ENCODE data around the gene ACTMAP. TPM values are rescaled to one million over a fixed set of nuclear protein-coding genes. Genes with fewer than 3 reads are reported as not detected.

The ACTMAP gene
- total and polyA plus RNA-seq, 2 of the 8 experiments (the other 6 are each of a cell fraction or from before 2014, with no cell fraction given), result 24.1 to 26.5 TPM

DNA sequence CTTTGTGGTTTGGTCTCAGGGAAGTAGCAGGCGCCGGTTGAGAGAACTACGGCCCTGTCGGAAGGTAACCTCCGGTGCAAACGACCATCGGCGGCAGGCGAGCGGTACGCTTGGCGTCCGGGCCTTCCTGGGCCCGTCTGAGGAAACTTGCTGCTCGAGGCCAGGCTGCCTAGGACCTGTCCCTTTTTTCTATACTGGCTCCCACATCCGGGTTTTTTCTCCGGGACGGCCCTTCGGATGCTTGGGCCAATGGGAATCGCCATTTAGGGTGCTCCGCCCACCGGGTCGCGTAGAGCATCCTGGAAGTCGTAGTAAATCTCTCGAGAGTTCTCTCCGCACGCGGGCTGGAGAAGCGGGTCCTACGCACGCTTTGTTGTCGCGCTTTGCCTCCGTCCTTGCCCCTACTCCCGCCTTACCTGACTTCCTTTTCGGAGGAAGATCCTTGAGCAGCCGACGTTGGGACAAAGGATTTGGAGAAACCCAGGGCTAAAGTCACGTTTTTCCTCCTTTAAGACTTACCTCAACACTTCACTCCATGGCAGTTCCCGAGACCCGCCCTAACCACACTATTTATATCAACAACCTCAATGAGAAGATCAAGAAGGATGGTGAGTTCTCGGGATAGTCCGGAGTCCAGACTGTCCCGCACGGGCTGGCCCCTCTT lies 729 bp upstream of the ACTMAP start, which contains the start of gene SNRPA:
SNRPA (plus strand) TSS at position 330 of the 664 bp plus-strand sequence; CDS start at position 536, 206 bp downstream.
- Histone ChIP-seq H3K9me3 (ENCODE audit: insufficient read depth in 2 of 2, low read depth in 1 of 2, low read length in 1 of 2) (no peaks in the 10 kb centered on the region), H4K91ac (replicated peaks; ENCODE audit: insufficient read length, low read length) (peak within 1 kb of the TSS; percentile 99), H3K18ac (ENCODE audit: extremely low read depth, low read length) (peak within 1 kb of the TSS; percentile 100), H2AK5ac (ENCODE audit: low read depth, low read length) (peak within 1 kb of the TSS; percentile 100), H3K23ac (ENCODE audit: insufficient read length) (no peak within 1 kb of the TSS), H2BK15ac (ENCODE audit: low read length) (peak within 1 kb of the TSS; percentile 72), H3K4me2 (ENCODE audit: insufficient read depth in 1 of 2, low read depth in 2 of 2, low read length in 2 of 2) (peak within 1 kb of the TSS; percentile 91 to 99), H3K4ac (replicated peaks; ENCODE audit: insufficient read length, low read depth, low read length) (peak within 1 kb of the TSS; percentile 88), H3K23me2 (ENCODE audit: low read depth, low read length) (peaks cover 9% of the 10 kb centered on the region), H2BK12ac (ENCODE audit: low read depth, low read length) (peak within 1 kb of the TSS; percentile 100), H3K14ac (ENCODE audit: insufficient read length) (peak within 1 kb of the TSS; percentile 50), H4K20me1 (replicated peaks in 1 of 2; ENCODE audit: control insufficient read depth in 1 of 2, insufficient read depth in 2 of 2, low read length in 2 of 2) (peaks cover 11 to 14% of the 10 kb centered on the region in 2 experiments), H3K4me3 (ENCODE audit: extremely low read depth in 1 of 4, insufficient read depth in 2 of 4, low read depth in 3 of 4, low read length in 4 of 4) (peak within 1 kb of the TSS; percentile 80 to 99 (median 90)), H4K5ac (ENCODE audit: insufficient read length, low read depth, low read length) (peak within 1 kb of the TSS; percentile 98), H3K79me2 (ENCODE audit: control insufficient read depth in 1 of 2, insufficient read depth in 2 of 2, low read length in 2 of 2) (peaks cover 40 to 69% of the 10 kb centered on the region in 2 experiments), H3K4me1 (replicated peaks in 1 of 4; ENCODE audit: control insufficient read depth in 3 of 4, insufficient read depth in 4 of 4, low read length in 3 of 4) (peaks cover 0 to 7% (median 2%) of the 10 kb centered on the region in 4 experiments; a peak in 4 of 7 replicates), H3K9ac (replicated peaks in 1 of 4; ENCODE audit: extremely low read depth in 1 of 4, low read depth in 3 of 4, low read length in 3 of 4) (peak within 1 kb of the TSS; percentile 99 to 100 (median 100)), H2BK5ac (ENCODE audit: low read depth, low read length) (peak within 1 kb of the TSS; percentile 100), H2AFZ (ENCODE audit: low read length) (no peak within 1 kb of the TSS), H2BK20ac (ENCODE audit: low read length) (no peak within 1 kb of the TSS), H3K79me1 (ENCODE audit: low read depth, low read length) (peaks cover 2% of the 10 kb centered on the region), H2BK120ac (replicated peaks; ENCODE audit: low read depth, low read length) (peak within 1 kb of the TSS; percentile 83), H3K27me3 (replicated peaks in 1 of 4; ENCODE audit: control insufficient read depth in 3 of 4, extremely low read depth in 1 of 4, insufficient read depth in 3 of 4, low read length in 3 of 4) (no peaks in the 10 kb centered on the region), H4K8ac (ENCODE audit: extremely low read depth, insufficient read depth, low read length) (peak within 1 kb of the TSS; percentile 99; the same call in 1 of the 2 replicates), H3K36me3 (ENCODE audit: control insufficient read depth in 2 of 4, insufficient read depth in 4 of 4, low read length in 3 of 4) (peaks cover 2 to 28% (median 11%) of the 10 kb centered on the region in 4 experiments; a peak in 6 of 8 replicates), H3K56ac (replicated peaks; ENCODE audit: insufficient read length, low read depth, low read length) (peak within 1 kb of the TSS; percentile 94), H3K27ac (ENCODE audit: low read depth, low read length) (peak within 1 kb of the TSS; percentile 99)
- ChIA-PET CTCF (ENCODE audit: partially characterized antibody) (interaction anchor here (1.0 to 2.2 kb wide), 3 partner anchors 10 to 68 kb away, joined by 3 to 10 read pairs (median 5); no protein-coding TSS in a partner anchor), POLR2A (ENCODE audit: partially characterized antibody) (interaction anchor here (0.7 to 15.7 kb wide), 26 partner anchors 8 to 558 kb away, joined by 3 to 399 read pairs (median 4); partner anchors contain the start of genes COQ8B, EGLN2, HNRNPUL1 and ITPKC)
- 2% methylated on average over 45 of the region's 46 CpGs; no CpG with 5 or more reads in 1 of the 2 experiments for WGBS, 2 experiments (ENCODE audit: extremely low coverage in 1 of 2, insufficient coverage in 1 of 2, insufficient read length in 1 of 2, insufficient replicate concordance in 2 of 2, low coverage in 1 of 2, low lambda C conversion rate in 2 of 2, missing lambda C conversion rate in 1 of 2)
- DNase-seq (ENCODE audit: low read depth in 1 of 2, low spot score in 2 of 2) (peak; percentile 93 to 97), FAIRE-seq (peak; percentile 60)
- TF ChIP-seq, protein P1, sequence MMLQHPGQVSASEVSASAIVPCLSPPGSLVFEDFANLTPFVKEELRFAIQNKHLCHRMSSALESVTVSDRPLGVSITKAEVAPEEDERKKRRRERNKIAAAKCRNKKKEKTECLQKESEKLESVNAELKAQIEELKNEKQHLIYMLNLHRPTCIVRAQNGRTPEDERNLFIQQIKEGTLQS (IDR thresholded peaks at IDR 0.05; ENCODE audit: insufficient read depth, low read depth, low read length), result no peak
- TF ChIP-seq TAF1 (IDR thresholded peaks at IDR 0.05; ENCODE audit: low read depth, low read length) (peak; percentile 88), MAFK (IDR thresholded peaks at IDR 0.05; ENCODE audit: low read depth, low read length) (no peak), NANOG (IDR thresholded peaks at IDR 0.05; ENCODE audit: insufficient read depth, low read depth, low read length, poor library complexity, severe bottlenecking) (no peak), SP2 (IDR thresholded peaks at IDR 0.05; ENCODE audit: low read length) (0 out of 2 replicates have a peak, but pooled peaks have one; percentile 8), SP4 (IDR thresholded peaks at IDR 0.05; ENCODE audit: low read length) (no peak), SIRT6 (IDR thresholded peaks at IDR 0.05; ENCODE audit: low read length) (no peak), BCL11A (IDR thresholded peaks at IDR 0.05; ENCODE audit: low read depth in 2 of 2, low read length in 2 of 2) (no peak), TBP (IDR thresholded peaks at IDR 0.05; ENCODE audit: low read depth, low read length) (peak; percentile 70; the same call in 1 of the 2 replicates), RXRA (IDR thresholded peaks at IDR 0.05; ENCODE audit: insufficient read depth, low read depth, low read length) (no peak), SIX5 (IDR thresholded peaks at IDR 0.05; ENCODE audit: low read depth, low read length) (peak; percentile 32; the same call in 1 of the 2 replicates), KDM5A (IDR thresholded peaks at IDR 0.05; ENCODE audit: low read length) (no peak)

Measured in H1 (cell line).